ENCODE results near the gene STARD10.

STARD10 gene

DNA sequence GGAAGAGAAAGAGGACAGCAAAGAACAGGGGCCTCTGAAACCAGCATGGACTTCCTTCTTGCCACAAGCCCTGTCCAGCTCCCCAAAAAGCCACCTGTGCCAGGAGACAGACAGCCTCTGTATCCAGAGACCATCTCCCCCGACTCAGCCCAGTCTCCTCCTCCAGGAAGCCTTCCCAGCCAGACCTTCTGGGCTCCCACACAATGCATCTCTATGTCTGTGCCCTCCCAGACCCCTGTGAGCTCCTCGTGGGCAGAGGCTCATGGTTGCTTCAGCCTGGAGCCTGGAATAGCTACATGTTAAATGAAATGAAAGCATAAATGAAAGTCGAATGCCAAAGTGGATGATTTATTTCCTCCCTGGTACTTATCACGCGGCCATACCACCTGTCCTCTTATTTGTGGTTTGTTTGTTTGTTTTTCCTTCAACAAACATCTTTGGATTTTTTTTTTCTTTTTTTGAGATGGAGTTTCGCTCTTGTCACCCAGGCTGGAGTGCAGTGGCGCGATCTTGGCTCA lies 34.3 kb downstream of the STARD10 start:
- no peak for DNase-seq

DNA sequence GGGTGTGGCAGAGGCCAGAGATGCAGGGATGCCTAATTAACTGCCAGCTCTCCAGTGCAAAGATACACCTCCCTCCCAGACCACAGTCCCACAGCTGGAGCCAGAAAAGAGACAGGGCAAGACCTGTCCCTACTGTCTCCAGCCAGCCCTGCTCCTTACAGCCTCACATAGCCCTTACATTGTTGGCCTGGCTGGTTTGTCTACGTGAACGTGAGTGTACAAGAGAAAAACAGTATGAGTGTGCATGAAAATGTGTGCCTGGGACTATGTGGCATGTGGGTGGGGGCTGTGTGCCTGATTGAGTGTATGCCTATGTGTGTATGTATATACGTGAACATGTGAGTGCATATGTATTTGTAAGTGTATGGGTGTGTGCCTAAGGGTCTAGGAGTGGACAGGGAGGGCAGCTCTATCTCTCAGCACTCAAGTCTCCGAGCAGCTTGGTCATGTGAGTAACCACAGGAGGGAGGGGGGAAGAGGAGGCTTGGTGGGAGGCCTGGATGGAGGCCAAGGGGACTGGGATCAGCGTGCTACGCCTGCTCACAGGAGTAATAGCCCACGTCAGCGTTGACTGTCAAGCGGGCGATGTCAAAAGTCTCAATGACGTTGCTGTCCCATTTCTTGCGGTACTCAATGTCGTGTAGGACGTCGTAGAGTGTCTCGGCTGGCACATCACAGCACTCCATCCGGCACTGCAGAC lies 35.0 kb downstream of the STARD10 start:
- DNase-seq, result peak; percentile 51

DNA sequence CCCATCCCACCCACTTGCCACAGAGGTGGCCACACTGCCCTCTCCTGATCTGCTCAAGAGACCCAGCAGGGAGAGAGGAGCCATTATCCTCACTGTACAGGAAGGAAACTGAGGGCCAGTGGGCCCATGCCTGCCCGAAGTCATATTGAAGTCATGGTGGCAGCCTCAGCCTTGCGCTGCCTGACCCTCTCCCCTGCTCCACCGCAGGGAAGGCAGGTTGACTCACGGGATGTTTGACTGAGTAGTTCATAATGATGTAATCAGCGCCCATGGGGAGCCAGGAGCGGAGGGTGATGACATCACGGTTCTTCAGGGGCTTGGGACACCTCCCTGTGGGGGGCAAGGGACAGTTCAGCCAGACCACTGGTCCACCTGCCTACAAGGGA lies 35.5 kb downstream of the STARD10 start:
- DNase-seq, result no peak

DNA sequence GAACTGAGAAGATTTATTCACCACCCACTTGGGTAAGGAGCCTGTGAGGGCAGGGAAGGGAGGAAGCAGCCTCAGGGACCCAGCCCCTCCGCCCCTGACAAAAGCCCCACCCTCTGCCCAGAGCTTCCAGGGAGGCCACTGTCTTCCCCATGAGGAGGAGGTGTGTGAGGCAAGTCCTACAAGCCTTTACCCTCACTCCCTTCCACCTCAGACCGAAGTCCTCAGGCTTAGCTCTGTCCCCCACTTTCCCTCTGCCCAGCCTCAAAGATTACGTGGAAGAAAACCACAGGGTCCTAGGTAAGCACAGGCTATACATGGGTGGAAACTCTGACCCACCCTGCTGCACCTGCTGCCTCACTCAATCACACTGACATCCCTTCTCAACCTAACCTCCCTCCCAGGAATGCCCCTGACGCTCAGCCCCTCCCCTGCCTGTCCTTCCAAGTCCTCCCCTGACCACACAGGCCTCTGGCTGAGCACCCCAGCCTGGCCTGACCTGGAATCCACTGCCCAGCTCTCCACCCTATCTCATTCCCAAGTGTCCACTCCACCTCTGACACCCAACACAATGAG lies 38.0 kb downstream of the STARD10 start:
- DNase-seq, result no peak

DNA sequence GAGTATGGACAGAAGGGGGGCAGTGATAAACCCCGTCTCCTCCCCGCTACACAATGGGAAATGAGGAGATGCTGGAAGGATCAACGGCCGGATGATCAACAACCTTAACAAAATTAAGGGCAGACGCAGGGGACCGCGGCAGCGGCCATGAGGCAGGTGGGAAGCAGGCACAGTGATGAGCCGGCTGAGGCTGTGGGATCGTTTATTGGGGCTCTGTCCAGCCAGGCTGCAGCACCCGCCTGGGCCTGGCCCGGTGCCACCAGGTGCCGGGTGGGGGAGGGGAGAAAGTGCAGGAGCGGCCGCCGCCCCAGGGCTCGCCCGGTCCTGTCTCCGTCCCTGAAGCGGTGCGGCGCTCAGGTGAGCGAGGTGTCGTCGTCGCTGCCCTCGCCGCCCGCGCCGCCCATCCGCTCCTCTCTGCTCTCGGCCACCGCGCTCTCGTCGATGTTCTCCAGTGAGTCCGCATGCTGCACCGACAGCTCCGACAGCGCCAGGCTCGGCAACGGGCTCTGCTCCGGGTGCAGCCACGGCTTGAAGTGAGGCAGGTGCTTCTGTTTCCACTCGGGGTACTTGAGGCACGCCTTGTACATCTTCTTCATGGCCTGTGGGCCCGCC lies 39.2 kb downstream of the STARD10 start:
- no peak for DNase-seq

DNA sequence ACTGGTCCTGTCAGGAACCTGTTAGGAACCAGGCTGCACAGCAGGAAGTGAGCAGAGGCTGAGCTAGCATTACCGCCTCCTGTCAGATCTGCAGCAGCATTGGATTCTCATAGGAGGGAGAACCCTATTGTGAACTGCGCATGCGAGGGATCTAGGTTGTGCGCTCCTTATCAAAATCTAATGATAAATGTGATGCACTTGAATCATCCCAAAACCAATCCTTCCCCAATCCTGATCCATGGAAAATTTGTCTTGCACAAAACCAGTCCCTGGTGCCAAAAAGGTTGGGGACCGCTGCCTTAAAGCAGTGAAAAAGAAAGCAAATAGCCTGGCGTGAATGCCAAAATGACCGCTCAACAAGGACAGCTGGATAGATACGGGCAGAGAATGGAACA lies 39.7 kb downstream of the STARD10 start:
- no peak for DNase-seq

DNA sequence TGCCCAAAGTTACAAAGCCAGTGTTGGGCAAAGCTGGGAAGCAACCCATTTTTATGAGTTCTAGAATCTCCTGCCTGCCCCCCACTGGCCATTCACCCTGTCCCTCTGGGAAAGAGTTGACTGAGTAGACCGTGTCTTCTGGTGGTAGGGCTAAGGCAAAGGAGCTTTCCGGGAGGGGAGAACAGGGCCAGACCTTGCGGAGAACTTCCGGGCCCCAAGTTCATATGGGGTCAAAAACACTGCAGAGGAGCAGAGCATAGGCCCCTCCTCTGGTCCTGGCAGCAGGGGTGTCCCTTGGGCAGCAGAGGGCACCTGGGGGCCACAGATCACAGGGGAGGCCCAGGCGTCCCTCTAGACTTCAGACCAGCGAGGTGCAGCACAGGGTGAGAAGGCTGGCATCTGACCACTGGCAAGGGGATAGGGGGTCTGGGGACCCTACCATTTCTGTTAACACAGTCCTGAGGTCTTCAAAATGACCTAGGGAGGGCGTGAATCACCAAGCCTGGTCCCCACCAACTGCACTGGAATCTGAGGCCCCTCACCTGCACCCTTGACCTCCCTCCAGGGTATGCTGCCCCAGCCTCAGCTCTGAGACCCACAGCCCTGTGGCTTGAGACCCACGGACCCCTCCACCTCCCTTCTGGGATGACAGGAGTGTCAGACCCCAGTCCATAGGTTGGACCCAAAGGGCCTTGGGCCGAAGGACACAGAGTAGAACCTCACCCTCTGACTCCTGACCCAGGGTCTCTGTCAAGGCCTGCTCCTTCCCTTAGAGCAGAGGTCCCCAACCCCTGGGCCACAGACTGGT lies 40.3 kb downstream of the STARD10 start:
- DNase-seq, result no peak

GRCh38 chr11:72752088-72752914 lies 41.5 kb downstream of the STARD10 start, which contains the start of gene ARAP1:
ARAP1 (minus strand) TSS chr11:72752408; CDS start chr11:72727128, 25,280 bp downstream.
- peak; percentile 67 for DNase-seq

DNA sequence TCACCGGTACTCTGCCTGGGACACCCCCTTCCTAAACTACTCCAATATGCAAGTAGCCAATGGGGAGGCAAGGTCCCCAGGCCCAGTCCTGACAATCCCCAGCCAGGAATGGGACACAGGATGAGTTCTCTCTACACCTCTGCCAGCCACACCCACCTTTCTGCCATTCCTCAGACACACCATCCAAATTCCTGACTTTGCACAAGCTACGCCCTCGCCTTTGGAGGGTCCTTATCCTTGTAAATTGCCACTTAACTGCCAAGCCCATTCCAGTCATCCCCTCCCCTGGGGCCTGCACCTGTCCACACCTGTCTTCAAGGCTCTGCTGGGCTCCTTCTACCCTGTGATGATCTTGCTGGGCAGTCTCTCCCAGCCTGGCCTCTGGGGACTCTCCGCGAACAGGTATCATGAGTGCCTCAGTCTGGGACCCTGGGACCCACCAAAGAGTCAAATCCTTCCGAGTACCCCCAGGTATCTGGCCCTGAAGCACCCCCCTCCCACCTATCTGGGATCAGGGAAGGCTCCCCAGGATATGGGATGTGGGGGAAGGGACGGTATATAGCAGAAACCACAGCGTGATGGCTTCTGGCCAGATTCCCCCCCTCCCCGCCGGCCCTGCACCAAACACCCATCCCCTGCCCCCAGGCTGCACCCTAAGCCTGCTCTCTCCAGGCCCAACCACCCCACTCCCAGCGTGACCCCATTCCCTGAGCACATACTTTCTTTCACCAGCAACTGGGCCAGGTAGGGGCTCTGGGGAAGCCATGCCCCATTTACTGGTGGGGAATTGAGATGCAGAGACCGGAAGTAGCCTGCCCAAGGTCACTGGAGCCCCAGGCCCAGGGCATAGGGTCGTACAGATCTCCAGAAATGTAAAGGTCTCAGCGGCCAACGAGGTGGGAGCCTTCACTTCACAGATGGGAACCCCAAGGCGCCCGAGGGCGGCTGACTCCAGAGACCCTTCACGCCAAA lies 42.4 kb downstream of the STARD10 start:
- DNase-seq, result no peak

DNA sequence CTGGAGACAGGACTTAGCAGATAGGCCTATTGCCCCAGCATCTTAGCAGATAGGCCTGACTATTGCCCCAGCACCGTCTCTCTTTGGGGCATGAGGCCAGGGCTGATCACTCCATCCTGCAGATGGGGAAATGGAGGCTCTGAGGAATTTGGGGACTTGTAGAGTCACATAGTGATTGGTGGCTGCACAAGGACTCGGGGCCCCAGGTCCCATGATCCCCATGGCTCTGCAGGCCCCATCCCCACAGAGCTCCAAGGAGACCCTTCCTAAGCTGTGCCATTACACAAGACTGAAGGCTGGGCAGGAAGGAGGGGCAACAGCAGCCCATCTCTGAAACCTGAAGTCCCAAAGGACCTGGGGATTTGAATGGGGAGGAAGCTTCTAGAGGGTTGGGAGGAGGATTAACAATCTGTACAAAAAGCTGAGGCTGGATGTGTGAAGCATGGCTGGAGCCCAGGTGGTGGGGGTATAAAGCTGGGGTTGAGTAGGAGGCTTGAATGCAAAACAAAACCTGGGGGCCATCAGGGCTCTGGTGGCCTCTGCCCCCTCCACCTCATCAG lies 43.2 kb downstream of the STARD10 start:
- no peak for DNase-seq

- DNase-seq, result no peak
Observed at GRCh38 chr11:72750086-72750485, 43.8 kb downstream of the STARD10 start.

DNA sequence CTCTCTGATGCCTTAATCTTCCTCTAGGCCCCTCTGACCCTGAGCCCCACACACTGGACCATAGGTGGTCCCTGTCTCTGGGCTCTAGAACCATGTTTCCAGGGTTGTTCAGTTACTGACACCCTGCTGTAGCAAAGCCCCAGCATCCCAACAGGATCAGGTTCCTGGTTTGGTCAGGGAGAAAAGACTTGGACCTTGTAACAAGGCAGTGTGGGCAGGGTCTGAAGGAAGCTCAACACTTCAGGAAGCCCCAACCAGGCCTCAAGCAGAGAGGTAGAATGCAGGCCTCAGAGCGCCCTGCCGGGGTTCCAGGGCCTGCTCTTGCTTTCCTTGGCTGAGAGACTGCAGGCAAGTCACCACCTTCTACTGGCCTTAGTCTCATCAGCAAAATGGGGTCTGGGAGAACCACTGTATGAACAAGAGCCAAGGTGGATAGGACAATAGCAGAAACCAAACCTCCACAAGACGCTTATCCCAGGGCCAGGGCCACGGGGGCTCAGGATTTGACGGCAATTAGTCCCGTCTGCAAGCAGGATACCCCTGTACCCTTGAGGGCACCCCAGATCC lies 46.5 kb downstream of the STARD10 start:
- DNase-seq, result no peak

DNA sequence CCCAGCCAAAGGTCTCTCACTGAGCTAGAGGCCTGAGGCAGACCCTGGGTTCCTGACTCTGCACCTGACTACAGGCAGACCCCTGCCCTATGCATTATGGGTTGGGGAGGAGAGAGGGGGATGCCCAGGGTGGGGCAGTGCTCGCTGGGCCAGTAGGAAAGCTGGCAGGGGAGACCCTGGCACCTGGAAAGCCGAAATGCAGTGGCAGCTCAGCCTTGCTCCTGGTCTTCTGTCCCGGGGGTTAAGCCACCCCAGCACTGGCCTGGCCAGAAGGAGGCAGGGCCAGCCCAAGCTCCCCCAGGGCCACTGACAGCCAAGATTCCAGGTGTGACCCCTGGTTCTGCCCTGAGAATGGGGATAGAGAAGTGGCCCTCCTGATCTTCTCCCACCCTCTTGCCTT lies 47.0 kb downstream of the STARD10 start:
- DNase-seq, result no peak

DNA sequence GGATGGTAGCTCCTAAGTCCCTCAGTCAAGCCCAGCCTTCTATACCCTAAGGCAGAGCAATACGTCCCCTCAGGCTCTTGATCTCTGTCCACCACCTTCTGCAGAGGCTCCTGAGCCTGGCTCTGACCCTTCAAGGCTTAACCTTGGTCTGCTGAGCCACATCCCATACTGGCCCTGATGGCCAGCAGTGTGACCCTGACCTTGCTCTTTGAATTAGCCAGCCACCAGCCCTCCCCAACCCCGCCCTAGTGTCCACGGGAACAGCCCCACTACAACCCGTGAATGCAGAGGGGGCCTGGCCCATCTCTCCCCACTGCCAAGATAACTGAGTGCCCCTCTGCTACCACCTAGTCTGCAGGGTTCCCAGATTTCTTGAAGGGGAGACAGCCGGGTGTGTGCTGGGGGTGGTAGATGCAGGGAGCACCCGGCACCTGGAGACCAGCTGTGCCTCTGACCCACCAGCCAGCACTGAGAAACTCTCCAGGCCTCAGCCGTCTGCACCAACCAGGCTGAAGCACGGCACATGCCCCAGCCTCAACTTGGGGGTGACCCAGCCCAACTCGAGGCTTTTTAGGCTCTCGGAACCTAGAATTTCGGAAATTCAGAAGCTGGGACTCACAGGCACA lies 47.8 kb downstream of the STARD10 start:
- DNase-seq, result no peak

DNA sequence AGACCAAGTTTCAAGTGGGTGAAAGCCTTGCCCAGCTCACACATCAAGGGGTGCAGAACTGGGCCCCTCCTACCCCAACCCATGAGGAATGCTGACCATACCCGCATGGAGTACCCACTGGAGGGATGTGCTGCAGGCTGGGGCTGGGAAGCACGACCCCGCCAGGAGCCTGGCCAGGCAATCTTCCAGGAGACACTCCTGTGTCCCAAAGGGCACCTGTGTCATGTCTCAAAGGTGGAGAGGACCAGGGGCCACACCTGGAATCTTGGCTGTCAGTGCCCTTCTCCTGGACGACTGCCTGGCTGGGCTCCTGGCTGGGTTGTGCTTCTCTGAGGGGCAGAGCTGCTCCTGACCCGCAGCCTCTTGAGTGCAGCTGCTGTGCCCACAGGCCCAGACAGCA lies 48.3 kb downstream of the STARD10 start:
- no peak for DNase-seq

DNA sequence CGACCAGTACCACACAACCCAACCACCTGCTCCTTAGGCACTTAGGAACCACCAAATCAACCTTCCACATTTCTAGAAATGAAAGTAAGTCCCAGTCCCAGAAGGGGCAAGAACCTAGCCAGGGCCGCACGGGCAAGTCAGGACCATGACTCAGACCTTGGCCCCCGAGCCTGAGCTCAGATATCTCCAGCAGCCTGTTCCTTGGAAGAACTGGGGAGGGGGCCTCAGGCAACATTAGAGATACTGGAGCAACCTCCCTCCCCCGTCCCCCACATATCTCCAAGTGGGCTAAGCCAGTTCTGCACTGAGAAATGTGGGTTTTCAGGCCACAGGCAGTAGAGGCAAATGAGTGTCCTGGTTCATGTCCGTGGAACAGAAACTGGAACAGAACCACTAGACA lies 49.4 kb downstream of the STARD10 start:
- no peak for DNase-seq

DNA sequence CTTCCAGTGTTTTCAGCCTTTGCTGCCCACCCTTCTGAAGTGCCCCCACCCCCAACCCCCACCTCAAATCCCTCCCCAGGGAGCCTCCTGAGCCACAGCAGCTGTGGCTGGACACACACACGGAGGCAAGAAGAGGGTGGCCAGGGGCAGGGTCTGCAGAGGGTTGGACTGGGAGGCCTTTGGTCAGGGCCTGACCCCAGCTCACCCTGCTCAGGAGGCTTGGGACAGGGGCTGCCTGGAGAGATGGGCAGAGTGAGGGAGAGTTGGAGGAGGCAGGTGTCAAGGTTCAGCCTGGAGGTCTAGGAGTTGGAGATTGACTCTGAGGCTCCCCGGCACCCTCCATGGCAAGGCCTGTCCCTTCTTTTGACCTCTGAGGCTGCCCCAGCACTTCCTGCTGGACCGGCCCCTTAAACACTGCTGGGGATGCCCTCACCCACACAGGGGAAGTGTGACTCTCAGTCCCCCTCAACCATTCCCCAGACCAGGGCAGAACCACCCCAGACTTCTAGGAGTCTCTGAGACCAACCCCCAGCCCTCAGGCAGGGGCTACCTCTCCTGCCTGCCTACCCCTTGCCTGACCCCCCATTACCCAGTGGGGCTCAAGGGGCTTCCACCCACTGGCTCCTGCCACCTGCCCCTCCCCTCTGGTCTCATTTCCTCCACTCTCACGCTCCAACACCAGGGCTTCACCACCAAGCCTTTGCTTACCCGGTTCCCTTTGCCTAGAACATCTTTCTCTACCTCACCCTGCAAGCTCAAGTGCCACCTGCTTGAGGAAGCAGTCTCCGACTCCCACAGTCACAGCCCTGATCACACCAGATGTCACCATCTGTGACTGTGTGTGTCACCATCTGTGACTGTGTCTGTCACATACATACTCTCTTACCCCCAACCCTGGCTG lies 50.3 kb downstream of the STARD10 start:
- no peak for DNase-seq

DNA sequence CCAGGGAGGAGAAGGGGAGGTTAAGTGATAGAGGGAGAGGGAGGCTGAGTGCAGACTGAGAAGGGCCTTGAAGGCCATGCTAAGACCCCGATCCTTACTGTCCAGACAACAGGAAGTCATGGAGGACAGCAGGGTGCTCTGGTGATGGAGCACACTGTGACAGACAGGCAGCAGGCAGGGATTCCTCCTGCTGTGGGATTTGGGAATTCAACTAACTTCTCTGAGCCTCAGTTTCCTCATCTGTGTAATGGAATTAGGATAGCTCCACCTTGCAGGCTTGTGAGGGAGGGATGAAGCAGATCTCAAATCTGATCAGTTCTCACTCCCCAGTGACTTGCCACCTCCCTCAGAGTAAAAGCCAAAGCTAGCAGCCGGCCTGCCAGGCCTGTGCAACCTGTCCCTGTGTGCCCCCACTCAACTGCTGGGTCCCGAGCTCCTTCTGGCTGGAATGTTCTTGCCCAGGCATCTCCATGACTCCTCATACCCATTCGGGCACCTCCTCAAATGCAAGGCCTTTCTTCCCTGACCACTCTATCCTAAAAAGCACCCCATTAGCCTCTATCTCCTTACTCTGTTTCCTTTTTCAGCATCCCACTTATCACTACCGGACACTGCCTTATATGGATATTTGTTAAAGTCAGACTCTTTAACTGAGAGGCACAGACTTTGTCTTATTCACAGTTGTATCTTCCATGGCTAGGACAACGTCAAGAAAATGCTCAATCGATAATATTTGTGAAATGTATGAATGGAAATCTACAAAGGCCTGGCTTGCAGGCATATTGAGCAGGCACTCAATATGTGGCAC lies 51.1 kb downstream of the STARD10 start:
- DNase-seq, result no peak
